Natural killer cell (primary cell): Measurements from ENCODE around the gene AJM1. TPM values are rescaled to one million over a fixed set of nuclear protein-coding genes. Genes with fewer than 3 reads are reported as not detected.

Experiments
- ATAC-seq, 3 donors: fragments of 150-1000 bp in 2 of 3; fragments of 200-7000 bp in 1 of 3; cut with Tn5 transposase; 1 replicate in 1 of 3; 2 replicates in 2 of 3; pipeline ENCODE4 v1.10.0; 2021; ENCODE audit warnings: mild to moderate bottlenecking in 2 of 3, moderate library complexity in 2 of 3
- DNase-seq, 2 donors: peaks; one replicate each; pipeline versions ENCODE4 v3.0.0 to v3.0.0-alpha.2; 2013 to 2021; ENCODE audit warnings: mixed read lengths in 1 of 2
- H3K27ac ChIP-seq: one replicate; pipeline ENCODE4 v1.5.1; 2013; ENCODE audit warnings: mild to moderate bottlenecking, low read length
- H3K27me3 ChIP-seq: one replicate; pipeline ENCODE4 v1.6.1; 2013; ENCODE audit warnings: low read length; ENCODE audit not compliant: control insufficient read depth, insufficient read depth
- H3K36me3 ChIP-seq: one replicate; pipeline ENCODE4 v1.6.1; 2013; ENCODE audit warnings: low read length; ENCODE audit not compliant: control insufficient read depth, insufficient read depth
- H3K4me1 ChIP-seq: one replicate; pipeline ENCODE4 v1.6.1; 2013; ENCODE audit warnings: low read length; ENCODE audit not compliant: control insufficient read depth, insufficient read depth
- H3K4me3 ChIP-seq: one replicate; pipeline ENCODE4 v1.5.1; 2013; ENCODE audit warnings: low read length
- H3K9me3 ChIP-seq: one replicate; pipeline ENCODE4 v1.6.1; 2013; ENCODE audit warnings: low read length; ENCODE audit not compliant: control insufficient read depth, insufficient read depth
- H3K27ac Mint-ChIP-seq, 2 donors: one replicate each; pipeline ENCODE4 v1.8.0; 2022; ENCODE audit warnings: mild to moderate bottlenecking in 2 of 2, mixed read lengths in 2 of 2, moderate library complexity in 1 of 2
- H3K27me3 Mint-ChIP-seq, 2 donors: one replicate each; pipeline ENCODE4 v1.8.0; 2022; ENCODE audit warnings: low read depth in 2 of 2, mixed read lengths in 2 of 2
- H3K36me3 Mint-ChIP-seq: one replicate; pipeline ENCODE4 v1.8.0; 2022; ENCODE audit warnings: mixed read lengths
- H3K4me1 Mint-ChIP-seq, 2 donors: one replicate each; pipeline ENCODE4 v1.8.0; 2022; ENCODE audit warnings: mixed read lengths in 2 of 2
- H3K4me3 Mint-ChIP-seq: one replicate; pipeline ENCODE4 v1.8.0; 2022; ENCODE audit warnings: mild to moderate bottlenecking, moderate library complexity, mixed read lengths
- H3K9me3 Mint-ChIP-seq, 2 donors: one replicate each; pipeline ENCODE4 v1.8.0; 2022; ENCODE audit warnings: mixed read lengths in 2 of 2
- CTCF ChIP-seq: fragments of 200-600 bp; IDR thresholded peaks from one replicate; pipeline ENCODE4 v1.8.0; 2022; ENCODE audit warnings: antibody characterized with exemption
- WGBS: methylation state at CpG from one replicate; pipeline ENCODE4 v1.1.7; 2013; ENCODE audit warnings: missing lambda C conversion rate; ENCODE audit not compliant: insufficient coverage; 5-methylcytosine and 5-hydroxymethylcytosine counted together
- intact Hi-C: fragments of 100-400 bp; cut with micrococcal nuclease; formaldehyde crosslinking; loops from one replicate; pipeline ENCODE4 v1.14.2; 2022
- total RNA-seq, 4 donors: library from RNA; stranded (reverse); fragments of 120-200 nt in 1 of 4; gene quantifications; one replicate each; pipeline versions ENCODE4 v1.2.3 to v1.2.4, GENCODE V29; 2013 to 2022

AJM1 gene
- total RNA-seq, 3 donors from 2014 or later (not counting 1 experiment from before 2014, with no cell fraction given), result 26.6 to 35.6 (median 31.5) TPM

GRCh38 chr9:136851941-136852663 is 9.8 kb downstream of the AJM1 start, which contains the start of gene MAMDC4:
TSS of gene MAMDC4 (plus strand) at chr9:136852346. CDS start at chr9:136852417, 71 bp downstream.
- DNase-seq, result no peak
- Mint-ChIP-seq H3K4me1 (peaks cover 8 to 21% of the 10 kb centered on the region in 2 donors), H3K4me3 (peak within 1 kb of the TSS; percentile 55), H3K36me3 (no peaks in the 10 kb centered on the region), H3K27ac (peak within 1 kb of the TSS in 1 of 2 donors; percentile 88), H3K9me3 (no peaks in the 10 kb centered on the region), H3K27me3 (no peaks in the 10 kb centered on the region)
- no peak for ATAC-seq
- Histone ChIP-seq H3K27ac (no peak within 1 kb of the TSS), H3K4me3 (no peak within 1 kb of the TSS), H3K4me1 (peaks cover 34% of the 10 kb centered on the region), H3K27me3 (no peaks in the 10 kb centered on the region), H3K9me3 (no peaks in the 10 kb centered on the region), H3K36me3 (peaks cover 3% of the 10 kb centered on the region)
- WGBS, result 92% methylated on average over 23 of the region's 23 CpGs
- TF ChIP-seq CTCF, result no peak
- intact Hi-C loops, result no loop called here

GRCh38 chr9:136852664-136853595 is 10.7 kb downstream of the AJM1 start:
- Mint-ChIP-seq H3K27me3 (no peaks in the 10 kb centered on the region), H3K4me1 (peaks cover 3 to 13% of the 10 kb centered on the region in 2 donors), H3K9me3 (no peaks in the 10 kb centered on the region), H3K27ac (no peak overlapping the region), H3K36me3 (no peaks in the 10 kb centered on the region), H3K4me3 (no peak overlapping the region)
- Histone ChIP-seq H3K36me3 (peaks cover 3% of the 10 kb centered on the region), H3K4me3 (no peak overlapping the region), H3K9me3 (no peaks in the 10 kb centered on the region), H3K27me3 (no peaks in the 10 kb centered on the region), H3K4me1 (peaks cover 26% of the 10 kb centered on the region), H3K27ac (no peak overlapping the region)
- DNase-seq, result no peak
- 89% methylated on average over 29 of the region's 29 CpGs for WGBS
- no peak for ATAC-seq
- no peak for TF ChIP-seq CTCF
- intact Hi-C loops, result no loop called here

- H3K27me3 Mint-ChIP-seq, result no peaks in the 10 kb centered on the region
- TF ChIP-seq CTCF, result no peak
- H3K9me3 Mint-ChIP-seq, result no peaks in the 10 kb centered on the region
- no peaks in the 10 kb centered on the region for H3K36me3 Mint-ChIP-seq
- no peak for DNase-seq
- H3K36me3 ChIP-seq, result peaks cover 3% of the 10 kb centered on the region
- ATAC-seq, result no peak
- peaks cover 0 to 7% of the 10 kb centered on the region in 2 donors for H3K4me1 Mint-ChIP-seq
- no peak overlapping the region for H3K4me3 ChIP-seq
- no peak overlapping the region for H3K27ac Mint-ChIP-seq
- intact Hi-C loops, result no loop called here
- no peak overlapping the region for H3K4me3 Mint-ChIP-seq
- H3K9me3 ChIP-seq, result no peaks in the 10 kb centered on the region
- no peak overlapping the region for H3K27ac ChIP-seq
- no peaks in the 10 kb centered on the region for H3K27me3 ChIP-seq
- 81% methylated on average over 18 of the region's 18 CpGs for WGBS
- peaks cover 19% of the 10 kb centered on the region for H3K4me1 ChIP-seq
Observed at GRCh38 chr9:136853596-136854112, 11.4 kb downstream of the AJM1 start.
